Measurements from ENCODE around the gene MDP1.

DNA sequence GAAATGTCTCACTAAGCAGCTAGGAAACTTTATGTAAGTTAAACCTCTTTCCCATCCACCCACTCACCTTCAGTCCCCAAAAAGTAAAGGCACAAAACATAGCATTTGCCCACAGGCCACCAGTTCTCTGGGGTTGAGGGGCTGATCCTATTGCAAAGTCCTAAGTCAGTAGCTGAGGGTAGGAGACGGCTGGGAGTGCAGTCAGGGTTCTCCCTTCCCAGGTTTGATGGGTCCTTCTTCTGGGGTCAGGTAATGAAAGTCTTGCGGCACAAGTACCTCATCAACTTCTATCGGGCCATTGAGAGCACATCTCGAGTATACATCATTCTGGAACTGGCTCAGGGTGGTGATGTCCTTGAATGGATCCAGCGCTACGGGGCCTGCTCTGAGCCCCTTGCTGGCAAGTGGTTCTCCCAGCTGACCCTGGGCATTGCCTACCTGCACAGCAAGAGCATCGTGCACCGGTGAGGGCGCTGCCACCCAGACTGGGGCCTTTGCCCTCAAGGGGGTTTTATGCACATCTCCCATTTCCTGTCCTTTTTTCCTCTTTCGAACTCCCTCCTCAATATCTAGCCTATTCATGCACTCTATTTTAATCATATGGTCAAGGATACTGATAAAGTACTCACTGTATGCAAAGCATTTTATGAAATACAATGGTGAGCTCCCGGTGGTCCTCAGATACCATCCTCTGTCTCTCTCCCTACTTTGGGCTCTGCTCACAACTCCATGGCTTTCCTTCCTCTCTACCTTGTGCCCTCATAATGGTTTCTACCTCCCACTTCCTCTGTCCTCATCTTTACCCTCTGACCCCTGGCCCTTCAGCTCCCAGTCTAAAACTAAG is 9.4 kb downstream of the MDP1 start:
- TF ChIP-seq POLR2AphosphoS5 (IDR thresholded peaks at IDR 0.05; ENCODE audit: low read depth, low read length): no peak
- no peak for TF ChIP-seq POLR2A (IDR thresholded peaks at IDR 0.05; ENCODE audit: low read depth, low read length)

Measured in GM12892 (cell line).